ENCODE results near the gene FAM237A. TPM values are rescaled to one million over a fixed set of nuclear protein-coding genes. Genes with fewer than 3 reads are reported as not detected.

Gene FAM237A
- not detected in 2 replicates for total RNA-seq
- not detected in 2 replicates for polyA plus RNA-seq

- Histone ChIP-seq H3K27ac (no peak within 1 kb of the TSS), H4K20me1 (ENCODE audit: insufficient read depth, poor library complexity, severe bottlenecking) (no peaks in the 10 kb centered on the region), H3K79me2 (no peaks in the 10 kb centered on the region), H3K36me3 (replicated peaks; ENCODE audit: insufficient read depth, low read depth) (no peaks in the 10 kb centered on the region), H3K4me2 (peak within 1 kb of the TSS; percentile 69), H3K27me3 (peaks cover 33% of the 10 kb centered on the region), H3K4me1 (ENCODE audit: insufficient read depth) (no peaks in the 10 kb centered on the region), H2AFZ (no peak within 1 kb of the TSS), H3K9me2 (replicated peaks; ENCODE audit: insufficient read depth) (no peaks in the 10 kb centered on the region), H3K4me3 (no peak within 1 kb of the TSS), H3K9me3 (ENCODE audit: low read depth) (no peaks in the 10 kb centered on the region)
- TF ChIP-seq EZH2phosphoT487 (IDR thresholded peaks at IDR 0.05; ENCODE audit: low read depth, severe bottlenecking, unreplicated experiment) (no peak), EZH2 (IDR thresholded peaks at IDR 0.05; ENCODE audit: borderline replicate concordance) (no peak), CTCF (IDR thresholded peaks at IDR 0.05; ENCODE audit: poor library complexity) (no peak)
- 3% methylated on average over 56 of the region's 56 CpGs for WGBS (ENCODE audit: low lambda C conversion rate, missing lambda C conversion rate)
- peak; percentile 84 for DNase-seq (ENCODE audit: low spot score)
Measured at GRCh38 chr2:206642075-206643025, at the start of gene FAM237A. Gene FAM237A (plus strand): TSS chr2:206642487. CDS start chr2:206644237, 1,750 bp downstream.

GRCh38 chr2:206597717-206598218 lies 44.5 kb upstream of the FAM237A start:
- Histone ChIP-seq H4K20me1 (ENCODE audit: insufficient read depth, poor library complexity, severe bottlenecking) (no peaks in the 10 kb centered on the region), H3K4me3 (no peak overlapping the region), H3K27ac (no peak overlapping the region), H3K27me3 (no peaks in the 10 kb centered on the region), H3K4me2 (no peak overlapping the region), H3K9me2 (replicated peaks; ENCODE audit: insufficient read depth) (no peaks in the 10 kb centered on the region), H3K9me3 (ENCODE audit: low read depth) (no peaks in the 10 kb centered on the region), H3K36me3 (replicated peaks; ENCODE audit: insufficient read depth, low read depth) (no peaks in the 10 kb centered on the region), H3K79me2 (no peaks in the 10 kb centered on the region), H2AFZ (no peak overlapping the region), H3K4me1 (ENCODE audit: insufficient read depth) (no peaks in the 10 kb centered on the region)
- 89% methylated on average over 3 of the region's 3 CpGs for WGBS (ENCODE audit: low lambda C conversion rate, missing lambda C conversion rate)
- DNase-seq (ENCODE audit: low spot score), result no peak
- TF ChIP-seq EZH2phosphoT487 (IDR thresholded peaks at IDR 0.05; ENCODE audit: low read depth, severe bottlenecking, unreplicated experiment), result no peak
- TF ChIP-seq CTCF (IDR thresholded peaks at IDR 0.05; ENCODE audit: poor library complexity), result no peak
- TF ChIP-seq EZH2 (IDR thresholded peaks at IDR 0.05; ENCODE audit: borderline replicate concordance), result no peak

GRCh38 chr2:206603243-206603642 lies 39.0 kb upstream of the FAM237A start:
- Histone ChIP-seq H3K9me3 (ENCODE audit: low read depth) (no peaks in the 10 kb centered on the region), H3K9me2 (replicated peaks; ENCODE audit: insufficient read depth) (no peaks in the 10 kb centered on the region), H4K20me1 (ENCODE audit: insufficient read depth, poor library complexity, severe bottlenecking) (no peaks in the 10 kb centered on the region), H3K79me2 (no peaks in the 10 kb centered on the region), H3K4me3 (no peak overlapping the region), H2AFZ (no peak overlapping the region), H3K4me1 (ENCODE audit: insufficient read depth) (no peaks in the 10 kb centered on the region), H3K4me2 (no peak overlapping the region), H3K36me3 (replicated peaks; ENCODE audit: insufficient read depth, low read depth) (no peaks in the 10 kb centered on the region), H3K27ac (no peak overlapping the region), H3K27me3 (no peaks in the 10 kb centered on the region)
- 82% methylated on average over 3 of the region's 3 CpGs for WGBS (ENCODE audit: low lambda C conversion rate, missing lambda C conversion rate)
- TF ChIP-seq CTCF (IDR thresholded peaks at IDR 0.05; ENCODE audit: poor library complexity) (no peak), EZH2phosphoT487 (IDR thresholded peaks at IDR 0.05; ENCODE audit: low read depth, severe bottlenecking, unreplicated experiment) (no peak), EZH2 (IDR thresholded peaks at IDR 0.05; ENCODE audit: borderline replicate concordance) (no peak)
- DNase-seq (ENCODE audit: low spot score), result no peak
